Sigmoid colon (tissue), 4 donors: ENCODE results near the gene CEND1.

Experiments used
- CTCF ChIP-seq, 4 experiments: fragments of 450-650 bp in 3 of 4; fragments of 200-600 bp in 1 of 4; IDR thresholded peaks; one replicate each; pipeline ENCODE4 v1.5.1; 2016 to 2019; ENCODE audit warnings: antibody characterized with exemption in 4 of 4, mild to moderate bottlenecking in 3 of 4, moderate library complexity in 2 of 4
- POLR2A ChIP-seq, 2 donors: fragments of 450-650 bp; IDR thresholded peaks; one replicate each; pipeline ENCODE4 v1.6.1; 2016; ENCODE audit warnings: antibody characterized with exemption in 2 of 2, mild to moderate bottlenecking in 2 of 2, moderate library complexity in 2 of 2
- POLR2AphosphoS5 ChIP-seq, 4 donors: sonication (generic); formaldehyde crosslinking; IDR thresholded peaks; one replicate each; pipeline ENCODE4 v1.6.1; 2017; ENCODE audit warnings: antibody characterized with exemption in 4 of 4

GRCh38 chr11:831961-832528 lies 42.2 kb upstream of the CEND1 start:
- TF ChIP-seq POLR2A (IDR thresholded peaks at IDR 0.05), result no peak
- no peak for TF ChIP-seq CTCF (IDR thresholded peaks at IDR 0.05)
- no peak for TF ChIP-seq POLR2AphosphoS5 (IDR thresholded peaks at IDR 0.05)
